Measurements from ENCODE around the gene NIN.
"Not testable (repeated sequence)": the region's sequence is repeated elsewhere in the genome, so short reads cannot be mapped to it uniquely, and the experiment has no call there.

NIN gene

DNA sequence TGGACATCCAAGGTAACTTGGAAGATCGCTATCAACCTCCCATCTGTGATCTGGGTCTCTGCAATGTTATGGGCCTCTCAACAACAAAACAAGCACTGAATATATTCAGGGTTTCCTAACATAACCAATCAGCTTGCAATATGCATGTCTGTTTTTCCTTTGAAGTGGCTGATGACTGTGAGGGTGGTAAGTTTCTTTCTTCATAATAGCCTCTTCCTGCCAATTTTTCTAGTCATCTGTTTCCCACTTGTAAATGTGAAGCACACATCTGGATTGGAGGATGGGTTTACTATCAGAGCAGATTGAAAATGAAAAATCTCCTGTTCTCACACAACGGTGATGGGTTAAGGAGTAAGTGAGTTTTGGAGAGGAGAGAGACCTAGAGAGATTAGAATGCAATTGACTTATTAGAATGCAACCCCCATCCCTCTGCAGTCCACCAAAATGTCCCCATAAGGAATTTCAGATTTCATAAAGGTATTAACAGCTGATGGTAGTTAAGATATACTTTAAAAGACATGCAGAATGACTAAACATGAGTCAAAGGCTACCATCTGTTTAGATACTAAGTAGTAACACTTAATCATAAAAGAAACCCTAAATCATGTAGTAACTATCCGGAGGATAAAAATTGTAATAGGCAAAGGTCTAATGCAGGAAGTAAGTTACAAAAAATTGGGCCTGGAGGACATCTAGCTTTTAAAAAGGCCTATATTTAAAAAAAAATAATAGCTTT is 104.4 kb downstream of the NIN start:
- Mint-ChIP-seq H3K4me1 (ENCODE audit: low read depth) (peaks cover 37% of the 10 kb centered on the region), H3K27me3 (ENCODE audit: low read depth) (no peaks in the 10 kb centered on the region), H3K27ac (peak overlapping the region; percentile 86)

GRCh38 chr14:50725761-50726160 is 105.2 kb downstream of the NIN start:
- Mint-ChIP-seq H3K27ac (peak overlapping the region; percentile 86), H3K4me3 (peak overlapping the region; percentile 71), H3K27me3 (ENCODE audit: low read depth) (no peaks in the 10 kb centered on the region), H3K36me3 (ENCODE audit: low read depth) (peaks cover 70% of the 10 kb centered on the region), H3K4me1 (ENCODE audit: low read depth) (peaks cover 37% of the 10 kb centered on the region), H3K9me3 (peaks cover 5% of the 10 kb centered on the region)

More for the DNA sequence above, 104.4 kb downstream of the NIN start:
- Mint-ChIP-seq H3K9me3 (peaks cover 5% of the 10 kb centered on the region), H3K4me3 (peak overlapping the region; percentile 71), H3K36me3 (ENCODE audit: low read depth) (peaks cover 71% of the 10 kb centered on the region)

DNA sequence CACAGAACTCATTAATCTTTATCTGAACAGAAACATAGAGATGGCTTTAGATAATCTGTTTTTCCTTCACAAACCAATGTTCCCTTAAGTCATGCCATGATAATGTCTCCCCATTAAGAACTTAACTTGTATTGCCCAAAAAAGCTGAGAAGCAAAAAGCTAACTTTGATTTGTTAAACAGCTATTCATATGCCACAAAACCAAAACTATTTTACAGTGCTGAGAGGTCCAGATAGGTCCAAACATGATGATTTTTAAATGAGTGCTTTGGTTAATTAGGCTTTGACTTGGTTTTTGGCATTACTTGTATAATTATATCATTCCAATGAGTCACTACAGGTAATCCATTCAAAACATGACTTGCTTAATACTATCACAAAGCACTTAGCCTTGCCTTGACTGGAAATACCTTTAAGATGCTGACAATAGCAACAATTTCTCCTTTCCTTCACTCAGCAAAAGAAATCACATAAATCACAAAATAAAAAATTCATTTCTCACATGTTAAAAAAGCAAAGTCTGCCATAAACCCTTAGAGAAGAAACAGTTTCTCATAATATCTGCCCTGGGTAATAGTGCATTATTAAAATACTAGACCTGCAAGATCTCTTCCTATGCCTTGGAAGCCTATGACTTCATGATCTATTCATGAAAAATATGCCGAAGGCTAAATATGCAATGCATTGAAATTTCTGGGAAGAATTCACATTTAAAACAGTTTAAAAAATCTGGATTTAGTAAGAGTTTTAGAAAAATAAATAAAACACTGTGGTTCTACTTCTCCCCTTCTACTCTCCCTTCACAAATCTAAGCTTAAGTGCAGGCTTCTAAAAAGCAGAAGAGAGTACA is 110.8 kb downstream of the NIN start:
- peaks cover 25% of the 10 kb centered on the region for H3K36me3 Mint-ChIP-seq (ENCODE audit: low read depth)
- H3K9me3 Mint-ChIP-seq: no peaks in the 10 kb centered on the region
- peaks cover 12% of the 10 kb centered on the region for H3K4me1 Mint-ChIP-seq (ENCODE audit: low read depth)
- no peaks in the 10 kb centered on the region for H3K27me3 Mint-ChIP-seq (ENCODE audit: low read depth)
- H3K4me3 Mint-ChIP-seq: no peak overlapping the region
- no peak overlapping the region for H3K27ac Mint-ChIP-seq

DNA sequence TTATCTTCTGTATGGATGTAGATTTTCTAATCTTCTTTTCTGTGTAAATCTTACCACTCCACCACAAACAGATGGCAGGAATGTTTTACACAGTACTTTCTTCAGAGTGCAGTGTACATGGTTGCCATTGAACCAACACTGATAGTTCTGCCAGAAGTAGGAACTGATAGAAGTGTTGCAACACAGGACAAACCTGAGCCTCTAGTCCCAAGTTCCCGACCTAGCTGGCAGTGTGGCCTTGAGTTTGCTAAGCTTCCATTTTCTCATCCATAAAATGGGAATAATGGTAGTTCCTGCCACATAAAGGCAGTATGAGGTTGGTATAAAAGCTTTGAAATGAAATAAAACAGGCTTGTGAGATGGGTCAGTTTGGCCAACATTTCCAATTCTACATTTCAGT is 112.0 kb downstream of the NIN start:
- H3K36me3 Mint-ChIP-seq (ENCODE audit: low read depth): peaks cover 14% of the 10 kb centered on the region
- no peak overlapping the region for H3K4me3 Mint-ChIP-seq
- H3K27ac Mint-ChIP-seq: no peak overlapping the region
- H3K27me3 Mint-ChIP-seq (ENCODE audit: low read depth): peaks cover 4% of the 10 kb centered on the region
- H3K4me1 Mint-ChIP-seq (ENCODE audit: low read depth): no peaks in the 10 kb centered on the region
- no peaks in the 10 kb centered on the region for H3K9me3 Mint-ChIP-seq

DNA sequence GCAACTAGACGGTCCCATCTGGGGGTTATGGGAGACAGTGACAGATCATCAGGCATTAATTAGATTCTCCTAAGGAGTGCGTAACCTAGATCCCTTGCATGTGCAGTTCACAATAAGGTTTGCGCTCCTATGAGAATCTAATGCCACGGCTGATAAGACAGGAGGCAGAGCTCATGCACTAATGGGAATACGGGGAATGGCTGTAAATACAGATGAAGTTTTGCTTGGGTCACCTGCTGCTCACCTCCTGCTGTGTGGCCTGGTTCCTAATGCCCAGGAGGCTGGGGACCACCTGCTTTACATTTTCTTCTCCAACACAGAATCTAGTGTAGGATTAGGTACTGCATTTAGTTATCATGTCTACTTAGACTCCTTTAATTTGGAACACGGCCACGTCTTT is 113.2 kb downstream of the NIN start:
- H3K4me3 Mint-ChIP-seq: no peak overlapping the region
- peaks cover 10% of the 10 kb centered on the region for H3K36me3 Mint-ChIP-seq (ENCODE audit: low read depth)
- no peak overlapping the region for H3K27ac Mint-ChIP-seq
- no peaks in the 10 kb centered on the region for H3K9me3 Mint-ChIP-seq
- H3K27me3 Mint-ChIP-seq (ENCODE audit: low read depth): peaks cover 8% of the 10 kb centered on the region
- H3K4me1 Mint-ChIP-seq (ENCODE audit: low read depth): no peaks in the 10 kb centered on the region

DNA sequence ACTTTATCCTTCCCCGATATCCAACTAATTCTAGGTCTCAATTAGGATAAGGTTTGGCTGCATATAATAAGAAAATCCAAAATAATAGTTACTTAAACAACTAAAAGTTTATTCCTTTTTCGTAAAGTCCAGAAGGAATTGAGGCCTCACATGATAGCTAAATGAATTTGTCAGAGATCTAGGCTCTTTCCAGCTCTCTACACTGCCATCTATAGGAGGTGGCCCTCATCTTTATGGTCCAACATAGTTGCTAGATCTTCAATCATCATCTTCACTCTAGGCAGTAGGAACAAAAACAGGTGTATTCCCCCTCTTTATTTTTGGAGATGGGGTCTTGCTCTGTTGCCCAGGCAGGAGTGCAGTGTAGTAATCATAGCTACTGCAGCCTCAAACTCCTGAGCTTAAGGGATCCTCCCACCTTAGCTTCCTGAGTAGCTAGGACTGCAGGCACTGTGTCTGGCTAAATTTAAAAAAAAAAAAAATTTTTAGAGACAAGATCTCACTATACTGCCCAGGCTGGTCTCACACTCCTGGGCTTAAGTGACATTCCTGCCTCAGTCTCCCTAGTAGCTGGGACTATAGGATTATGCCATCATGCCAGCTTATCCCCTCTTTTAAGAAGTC is 116.4 kb downstream of the NIN start:
- Mint-ChIP-seq H3K36me3 (ENCODE audit: low read depth) (no peaks in the 10 kb centered on the region), H3K4me3 (no peak overlapping the region), H3K9me3 (no peaks in the 10 kb centered on the region), H3K4me1 (ENCODE audit: low read depth) (no peaks in the 10 kb centered on the region), H3K27ac (no peak overlapping the region), H3K27me3 (ENCODE audit: low read depth) (peaks cover 9% of the 10 kb centered on the region)

DNA sequence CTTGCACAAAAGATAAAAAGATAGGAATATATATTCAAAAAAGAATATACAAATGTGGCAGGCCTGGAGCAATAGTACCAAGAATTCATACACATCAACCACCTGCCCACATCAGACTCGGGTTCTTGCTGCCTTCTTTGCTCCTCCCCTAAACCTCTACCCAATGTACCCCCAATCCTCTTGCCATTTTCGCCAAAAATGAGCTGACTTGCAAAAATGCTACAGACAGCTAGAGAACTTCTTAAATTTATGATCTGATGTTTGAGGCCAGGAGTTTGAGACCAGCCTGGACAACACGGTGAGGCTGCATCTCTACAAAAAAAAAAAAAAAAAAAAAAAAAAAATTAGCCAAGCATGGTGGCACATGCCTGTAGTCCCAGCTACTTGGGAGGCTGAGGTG is 119.9 kb downstream of the NIN start:
- no peaks in the 10 kb centered on the region for H3K4me1 Mint-ChIP-seq (ENCODE audit: low read depth)
- H3K27me3 Mint-ChIP-seq (ENCODE audit: low read depth): peaks cover 9% of the 10 kb centered on the region
- no peak overlapping the region for H3K27ac Mint-ChIP-seq
- no peak overlapping the region for H3K4me3 Mint-ChIP-seq
- H3K9me3 Mint-ChIP-seq: no peaks in the 10 kb centered on the region
- H3K36me3 Mint-ChIP-seq (ENCODE audit: low read depth): no peaks in the 10 kb centered on the region

GRCh38 chr14:50705026-50705593 is 125.9 kb downstream of the NIN start:
- Mint-ChIP-seq H3K9me3 (no peaks in the 10 kb centered on the region), H3K36me3 (ENCODE audit: low read depth) (no peaks in the 10 kb centered on the region), H3K27me3 (ENCODE audit: low read depth) (peaks cover 5% of the 10 kb centered on the region), H3K4me1 (ENCODE audit: low read depth) (no peaks in the 10 kb centered on the region), H3K27ac (no peak overlapping the region), H3K4me3 (no peak overlapping the region)

DNA sequence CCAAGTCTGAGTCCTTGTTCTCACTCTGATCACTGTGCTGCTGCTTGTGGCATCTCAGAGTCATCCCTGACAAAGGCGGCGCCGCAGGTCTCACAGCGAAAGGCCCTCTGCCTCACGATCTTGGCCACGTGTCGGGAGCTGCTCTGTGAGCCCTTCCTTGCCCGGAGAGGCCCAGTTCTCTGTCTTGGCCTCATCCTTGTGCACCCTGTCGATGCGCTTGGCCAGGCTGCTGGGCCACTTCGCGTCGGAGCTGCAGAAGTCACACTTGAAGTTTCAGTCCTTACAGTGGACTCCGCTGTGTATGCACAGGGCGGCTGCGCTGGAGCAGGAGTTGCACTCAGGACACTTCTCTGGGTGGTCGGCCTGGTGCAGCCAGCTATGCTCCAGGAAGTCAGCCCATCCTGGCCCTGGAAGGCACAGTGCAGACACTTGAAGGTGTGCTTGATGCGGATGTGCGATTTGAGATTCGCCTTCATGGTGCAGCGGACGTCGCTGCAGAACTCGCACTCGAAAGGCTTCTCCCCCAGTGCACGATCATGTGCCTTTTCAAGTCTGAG is 126.4 kb downstream of the NIN start:
- Mint-ChIP-seq H3K9me3 (no peaks in the 10 kb centered on the region), H3K36me3 (ENCODE audit: low read depth) (no peaks in the 10 kb centered on the region), H3K27me3 (ENCODE audit: low read depth) (peaks cover 11% of the 10 kb centered on the region), H3K4me3 (no peak overlapping the region), H3K27ac (no peak overlapping the region), H3K4me1 (ENCODE audit: low read depth) (no peaks in the 10 kb centered on the region)

DNA sequence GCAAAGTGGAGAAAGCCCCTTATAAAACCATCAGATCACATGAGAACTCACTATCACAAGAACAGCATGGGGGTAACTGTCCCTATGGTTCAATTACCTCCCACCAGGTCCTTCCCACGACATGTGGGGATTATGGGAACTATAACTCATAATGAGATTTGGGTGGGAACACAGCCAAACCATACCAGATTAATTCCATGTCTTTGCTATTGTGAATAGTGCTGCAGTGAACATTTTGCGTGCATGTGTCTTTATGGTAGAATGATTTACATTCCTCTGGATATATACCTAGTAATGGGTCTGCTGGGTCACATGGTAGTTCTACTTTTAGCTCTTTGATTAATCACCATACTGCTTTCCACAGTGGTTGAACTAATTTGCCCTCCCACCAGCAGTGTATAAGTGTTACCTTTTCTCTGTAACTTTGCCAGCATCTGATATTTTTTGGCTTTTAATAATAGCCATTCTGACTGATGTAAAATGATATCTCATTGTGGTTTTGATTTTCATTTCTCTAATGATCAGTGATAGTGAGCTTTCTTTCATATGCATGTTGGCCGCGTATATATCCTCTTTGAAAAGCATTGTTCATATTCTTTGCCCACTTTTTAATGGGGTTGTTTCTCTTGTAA is 133.2 kb downstream of the NIN start:
- Mint-ChIP-seq H3K27ac (no peak overlapping the region), H3K4me1 (ENCODE audit: low read depth) (no peaks in the 10 kb centered on the region), H3K27me3 (ENCODE audit: low read depth) (peaks cover 25% of the 10 kb centered on the region), H3K4me3 (no peak overlapping the region), H3K9me3 (peaks cover 2% of the 10 kb centered on the region), H3K36me3 (ENCODE audit: low read depth) (no peaks in the 10 kb centered on the region)

- not testable (repeated sequence) for H3K4me1 Mint-ChIP-seq (ENCODE audit: low read depth); H3K27ac Mint-ChIP-seq; H3K36me3 Mint-ChIP-seq (ENCODE audit: low read depth); H3K4me3 Mint-ChIP-seq
- Mint-ChIP-seq H3K9me3 (peaks cover 13% of the 10 kb centered on the region), H3K27me3 (ENCODE audit: low read depth) (peaks cover 14% of the 10 kb centered on the region)
These were observed 136.7 kb downstream of the NIN start for GRCh38 chr14:50694260-50694659.

GRCh38 chr14:50688875-50689274 is 142.1 kb downstream of the NIN start:
- peaks cover 24% of the 10 kb centered on the region for H3K27me3 Mint-ChIP-seq (ENCODE audit: low read depth)
- H3K4me3 Mint-ChIP-seq: no peak overlapping the region
- H3K36me3 Mint-ChIP-seq (ENCODE audit: low read depth): no peaks in the 10 kb centered on the region
- H3K27ac Mint-ChIP-seq: no peak overlapping the region
- no peaks in the 10 kb centered on the region for H3K4me1 Mint-ChIP-seq (ENCODE audit: low read depth)
- H3K9me3 Mint-ChIP-seq: peaks cover 20% of the 10 kb centered on the region

DNA sequence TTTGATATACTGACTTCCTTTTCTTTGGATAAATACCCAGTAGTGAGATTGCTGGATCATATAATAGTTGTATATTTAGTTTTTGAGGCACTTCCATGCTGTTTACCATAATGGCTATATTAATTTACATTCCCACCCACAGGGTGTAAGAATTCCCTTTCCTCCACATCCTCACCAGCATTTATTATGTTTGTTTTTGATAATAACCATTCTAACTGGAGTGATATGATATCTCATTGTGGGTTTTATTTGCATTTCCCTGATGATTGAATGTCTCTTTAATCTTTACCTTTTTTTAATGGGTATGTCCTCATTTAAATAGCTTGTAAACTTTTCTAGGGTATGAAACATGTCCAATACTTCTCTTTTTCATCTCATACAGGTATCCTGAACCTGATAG is 151.3 kb downstream of the NIN start:
- Mint-ChIP-seq H3K27ac (no peak overlapping the region), H3K27me3 (ENCODE audit: low read depth) (peaks cover 24% of the 10 kb centered on the region), H3K9me3 (no peaks in the 10 kb centered on the region), H3K36me3 (ENCODE audit: low read depth) (no peaks in the 10 kb centered on the region), H3K4me3 (no peak overlapping the region), H3K4me1 (ENCODE audit: low read depth) (peaks cover 8% of the 10 kb centered on the region)

DNA sequence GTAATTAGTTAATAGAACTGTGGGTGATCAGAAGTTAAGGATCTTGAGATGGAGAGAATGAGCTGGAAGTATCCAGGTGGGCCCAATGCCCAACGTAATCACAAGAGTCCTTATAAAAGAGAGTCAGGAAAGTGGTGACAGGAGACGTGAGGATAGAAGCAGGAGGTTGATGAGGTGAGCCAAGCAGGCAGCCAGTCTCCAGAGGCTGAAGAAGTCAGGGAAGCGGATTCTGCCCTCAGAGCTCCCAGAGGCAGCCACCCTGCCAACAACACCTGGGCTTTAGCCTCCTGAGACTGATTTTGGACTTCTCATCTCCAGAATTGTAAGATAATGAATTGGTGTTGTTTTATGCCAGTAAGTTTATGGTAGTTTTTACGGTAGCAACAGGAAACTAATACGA is 152.8 kb downstream of the NIN start:
- no peaks in the 10 kb centered on the region for H3K36me3 Mint-ChIP-seq (ENCODE audit: low read depth)
- no peaks in the 10 kb centered on the region for H3K9me3 Mint-ChIP-seq
- peaks cover 8% of the 10 kb centered on the region for H3K4me1 Mint-ChIP-seq (ENCODE audit: low read depth)
- no peak overlapping the region for H3K4me3 Mint-ChIP-seq
- peaks cover 15% of the 10 kb centered on the region for H3K27me3 Mint-ChIP-seq (ENCODE audit: low read depth)
- no peak overlapping the region for H3K27ac Mint-ChIP-seq

Measured in T-helper 1 cell treated with Interleukin-12 subunit alpha and Interleukin-12 subunit beta and Interleukin-4 antibody, amounts not matched to agents 30 μg/mL and 1 μg/mL, for 36 hours (primary cell).